HEK293 (cell line): ENCODE data around the gene ANKUB1.

Experiments
- CTCF ChIA-PET: fragments of 350-600 bp; formaldehyde crosslinking; extraction: SDS; loops from one replicate; lab custom pipeline; 2021; ENCODE audit warnings: antibody characterized with exemption; lab: Yijun Ruan, JAX
- POLR2A ChIA-PET: fragments of 300-600 bp; formaldehyde crosslinking; extraction: SDS; loops from one replicate; lab custom pipeline; 2020; ENCODE audit warnings: antibody characterized with exemption, inconsistent platforms; lab: Yijun Ruan, JAX
- H3K27ac ChIP-seq: fragments of 200-500 bp; sonication (Bioruptor generic); 2 replicates; pipeline ENCODE4 v1.5.1; 2014; ENCODE audit warnings: low read depth, low read length, control low read depth, inconsistent platforms; ENCODE audit errors: extremely low read depth
- H3K36me3 ChIP-seq, 2 experiments: fragments of 200-500 bp in 1 of 2; sonication (Bioruptor generic) in 1 of 2; 1 replicate in 1 of 2; 2 replicates in 1 of 2; pipeline ENCODE4 v1.5.1; 2014 to 2017; ENCODE audit warnings: inconsistent platforms in 2 of 2, low read length in 2 of 2; ENCODE audit not compliant: control insufficient read depth in 2 of 2, insufficient read depth in 1 of 2
- H3K4me1 ChIP-seq: fragments of 200-500 bp; sonication (Bioruptor generic); 2 replicates; pipeline ENCODE4 v1.5.1; 2014; ENCODE audit warnings: mild to moderate bottlenecking, low read length, inconsistent platforms; ENCODE audit not compliant: control insufficient read depth, insufficient read depth
- H3K4me3 ChIP-seq: 2 replicates; pipeline ENCODE4 v1.5.1; 2011; ENCODE audit warnings: low read depth, mild to moderate bottlenecking, control low read depth, low read length, moderate library complexity
- H3K9me3 ChIP-seq: fragments of 200-500 bp; sonication (Bioruptor generic); 2 replicates; pipeline ENCODE4 v1.5.1; 2014; ENCODE audit warnings: low read depth, low read length, inconsistent platforms; ENCODE audit not compliant: control insufficient read depth, insufficient read depth
- BCL11B ChIP-seq: fragments of 450-650 bp; formaldehyde crosslinking; IDR thresholded peaks from 2 replicates; pipeline ENCODE4 v1.5.1; 2016; ENCODE audit warnings: low read depth, missing biosample characterization, missing genetic modification characterization
- HOXD13 ChIP-seq: sonication (generic); formaldehyde crosslinking; IDR thresholded peaks from 2 replicates; pipeline ENCODE4 v1.8.0; 2022; ENCODE audit warnings: missing genetic modification reagents, borderline replicate concordance
- REPIN1 ChIP-seq: fragments of 450-650 bp; formaldehyde crosslinking; IDR thresholded peaks from 2 replicates; pipeline ENCODE4 v1.5.1; 2017; ENCODE audit warnings: missing biosample characterization, missing genetic modification characterization, low read depth
- SCRT1 ChIP-seq: fragments of 450-650 bp; formaldehyde crosslinking; IDR thresholded peaks from 2 replicates; pipeline ENCODE4 v1.5.1; 2016; ENCODE audit warnings: missing biosample characterization, missing genetic modification characterization, borderline replicate concordance
- TCF7L2 ChIP-seq: IDR thresholded peaks from 2 replicates; pipeline ENCODE4 v1.6.1; 2011; ENCODE audit warnings: low read depth, mild to moderate bottlenecking, inconsistent platforms, low read length, moderate library complexity, borderline replicate concordance
- WT1 ChIP-seq: fragments of 450-650 bp; formaldehyde crosslinking; IDR thresholded peaks from 2 replicates; pipeline ENCODE4 v1.5.1; 2016; ENCODE audit warnings: missing biosample characterization, missing genetic modification characterization
- ZBTB48 ChIP-seq: fragments of 450-650 bp; formaldehyde crosslinking; IDR thresholded peaks from 2 replicates; pipeline ENCODE4 v1.5.1; 2016; ENCODE audit warnings: missing biosample characterization, missing genetic modification characterization
- ZBTB8A ChIP-seq: fragments of 450-650 bp; formaldehyde crosslinking; IDR thresholded peaks from 2 replicates; pipeline ENCODE4 v1.5.1; 2016; ENCODE audit warnings: missing biosample characterization, missing genetic modification characterization
- ZNF138 ChIP-seq: fragments of 450-650 bp; formaldehyde crosslinking; IDR thresholded peaks from 2 replicates; pipeline ENCODE4 v1.5.1; 2016; ENCODE audit warnings: missing biosample characterization, missing genetic modification characterization, borderline replicate concordance
- ZNF2 ChIP-seq: fragments of 450-650 bp; formaldehyde crosslinking; IDR thresholded peaks from 2 replicates; pipeline ENCODE4 v1.5.1; 2016; ENCODE audit warnings: missing biosample characterization, missing genetic modification characterization
- ZNF202 ChIP-seq: fragments of 450-650 bp; formaldehyde crosslinking; IDR thresholded peaks from 2 replicates; pipeline ENCODE4 v1.5.1; 2016; ENCODE audit warnings: missing biosample characterization, missing genetic modification characterization, borderline replicate concordance
- ZNF266 ChIP-seq: fragments of 450-650 bp; formaldehyde crosslinking; IDR thresholded peaks from 2 replicates; pipeline ENCODE4 v1.5.1; 2016; ENCODE audit warnings: missing biosample characterization, missing genetic modification characterization, low read depth
- ZNF37A ChIP-seq: fragments of 450-650 bp; IDR thresholded peaks from 2 replicates; pipeline ENCODE4 v1.5.1; 2018; ENCODE audit warnings: missing biosample characterization, missing genetic modification characterization
- ZNF426 ChIP-seq: fragments of 450-650 bp; formaldehyde crosslinking; IDR thresholded peaks from 2 replicates; pipeline ENCODE4 v1.5.1; 2017; ENCODE audit warnings: missing biosample characterization, missing genetic modification characterization, mild to moderate bottlenecking, inconsistent platforms, moderate library complexity
- ZNF510 ChIP-seq: fragments of 450-650 bp; formaldehyde crosslinking; IDR thresholded peaks from 2 replicates; pipeline ENCODE4 v1.5.1; 2018; ENCODE audit warnings: mild to moderate bottlenecking, missing genetic modification characterization, missing biosample characterization; ENCODE audit not compliant: insufficient replicate concordance
- ZNF544 ChIP-seq: fragments of 450-650 bp; formaldehyde crosslinking; IDR thresholded peaks from 2 replicates; pipeline ENCODE4 v1.5.0; 2017; ENCODE audit warnings: missing biosample characterization, missing genetic modification characterization
- ZNF580 ChIP-seq: fragments of 450-650 bp; formaldehyde crosslinking; IDR thresholded peaks from 2 replicates; pipeline ENCODE4 v1.5.1; 2016; ENCODE audit warnings: missing biosample characterization, missing genetic modification characterization
- ZNF654 ChIP-seq: fragments of 450-650 bp; formaldehyde crosslinking; IDR thresholded peaks from 2 replicates; pipeline ENCODE4 v1.5.1; 2016; ENCODE audit warnings: low read depth, missing biosample characterization, missing genetic modification characterization
- ZNF707 ChIP-seq: fragments of 450-650 bp; formaldehyde crosslinking; IDR thresholded peaks from 2 replicates; pipeline ENCODE4 v1.5.1; 2016; ENCODE audit warnings: missing biosample characterization, missing genetic modification characterization
- ZNF768 ChIP-seq: fragments of 450-650 bp; formaldehyde crosslinking; IDR thresholded peaks from 2 replicates; pipeline ENCODE4 v1.5.1; 2018; ENCODE audit warnings: missing biosample characterization, mild to moderate bottlenecking, missing genetic modification characterization
- ZSCAN16 ChIP-seq: fragments of 450-650 bp; formaldehyde crosslinking; IDR thresholded peaks from 2 replicates; pipeline ENCODE4 v1.5.1; 2016; ENCODE audit warnings: missing biosample characterization, missing genetic modification characterization
- ZSCAN18 ChIP-seq: fragments of 450-650 bp; formaldehyde crosslinking; IDR thresholded peaks from 2 replicates; pipeline ENCODE4 v1.5.1; 2016; ENCODE audit warnings: missing biosample characterization, missing genetic modification characterization

Gene ANKUB1

GRCh38 chr3:149772861-149773260 lies 19.5 kb downstream of the ANKUB1 start (continued):
- TF ChIP-seq WT1 (tag by site-specific recombination) (no peak), SCRT1 (tag by site-specific recombination) (no peak), BCL11B (tag by site-specific recombination) (no peak), ZNF544 (no peak)
- TF ChIP-seq, all 188 proteins: peak for 0

GRCh38 chr3:149771652-149772271 lies 20.6 kb downstream of the ANKUB1 start:
- Histone ChIP-seq H3K9me3 (no peaks in the 10 kb centered on the region), H3K4me1 (no peaks in the 10 kb centered on the region), H3K36me3 (no peaks in the 10 kb centered on the region)
- peak; percentile 62 for TF ChIP-seq ZNF654 (tag by site-specific recombination)
- TF ChIP-seq HOXD13 (CRISPR knock-in tag) = no peak
- TF ChIP-seq, all 188 proteins: peak for 1
- CTCF ChIA-PET = interaction anchor here (0.6 to 5.0 kb wide), 34 partner anchors 8 to 772 kb away, joined by 3 to 55 read pairs (median 4); no protein-coding TSS in a partner anchor
- Histone ChIP-seq H3K27ac (no peak overlapping the region), H3K4me3 (no peak overlapping the region)
- POLR2A ChIA-PET = no interaction called here

- no peaks in the 10 kb centered on the region for H3K4me1 ChIP-seq
- H3K9me3 ChIP-seq = no peaks in the 10 kb centered on the region
- ChIA-PET POLR2A (no interaction called here), CTCF (interaction anchor here (0.6 to 5.0 kb wide), 6 partner anchors 13 to 290 kb away, joined by 3 to 55 read pairs (median 5); no protein-coding TSS in a partner anchor)
- no peak overlapping the region for H3K27ac ChIP-seq
- H3K4me3 ChIP-seq = no peak overlapping the region
- TF ChIP-seq ZSCAN18 (tag by site-specific recombination) (no peak), ZNF707 (tag by site-specific recombination) (no peak), ZNF426 (no peak), ZNF510 (no peak), ZNF138 (tag by site-specific recombination) (no peak), ZNF580 (tag by site-specific recombination) (no peak), ZNF2 (no peak)
- no peaks in the 10 kb centered on the region for H3K36me3 ChIP-seq
Observed at GRCh38 chr3:149770246-149770645, 22.1 kb downstream of the ANKUB1 start.

GRCh38 chr3:149768704-149769103 lies 23.6 kb downstream of the ANKUB1 start:
- no peak for TF ChIP-seq REPIN1
- no peak for TF ChIP-seq ZNF266 (tag by site-specific recombination)
- no peak for TF ChIP-seq ZBTB48 (tag by site-specific recombination)
- no peak for TF ChIP-seq ZBTB8A (tag by site-specific recombination)
- no peak for TF ChIP-seq ZSCAN16 (tag by site-specific recombination)
- TF ChIP-seq ZNF202 (tag by site-specific recombination) = no peak
- TF ChIP-seq TCF7L2 = no peak
- no peak for TF ChIP-seq ZNF768 (tag by site-specific recombination)
- no peak for TF ChIP-seq ZNF37A (tag by site-specific recombination)
- POLR2A ChIA-PET = no interaction called here
- Histone ChIP-seq H3K27ac (no peak overlapping the region), H3K36me3 (no peaks in the 10 kb centered on the region), H3K9me3 (no peaks in the 10 kb centered on the region), H3K4me3 (no peak overlapping the region), H3K4me1 (no peaks in the 10 kb centered on the region)
- CTCF ChIA-PET = interaction anchor here (0.9 to 6.9 kb wide), 5 partner anchors 9 to 272 kb away, joined by 3 to 71 read pairs (median 4); partner anchors contain the start of gene COMMD2
